Stimulated activated CD8-positive, alpha-beta memory T cell treated with anti-CD3 and anti-CD28 coated beads, Interleukin-4, amount 100 ng/mL, for 48 hours (primary cell): ENCODE data around the gene HTRA1.

Experiments used
- DNase-seq: peaks from one replicate; pipeline ENCODE4 v3.0.0-alpha.2; 2020

The HTRA1 gene

GRCh38 chr10:122524811-122525210 lies 63.5 kb downstream of the HTRA1 start:
- DNase-seq, result no peak

- no peak for DNase-seq
Observed at GRCh38 chr10:122525788-122526187, 64.4 kb downstream of the HTRA1 start.

GRCh38 chr10:122526892-122527291 lies 65.5 kb downstream of the HTRA1 start:
- DNase-seq, result no peak

GRCh38 chr10:122530177-122530576 lies 68.8 kb downstream of the HTRA1 start:
- DNase-seq, result no peak

GRCh38 chr10:122531261-122531660 lies 69.9 kb downstream of the HTRA1 start:
- no peak for DNase-seq

GRCh38 chr10:122531939-122532338 lies 70.6 kb downstream of the HTRA1 start:
- DNase-seq, result no peak

- no peak for DNase-seq
Observed at GRCh38 chr10:122532601-122533296, 71.4 kb downstream of the HTRA1 start.

GRCh38 chr10:122537545-122537944 lies 76.2 kb downstream of the HTRA1 start:
- no peak for DNase-seq

- no peak for DNase-seq
Observed at GRCh38 chr10:122541541-122542002, 80.2 kb downstream of the HTRA1 start.

GRCh38 chr10:122543676-122544445 lies 82.5 kb downstream of the HTRA1 start:
- DNase-seq, result no peak

GRCh38 chr10:122544493-122544892 lies 83.1 kb downstream of the HTRA1 start:
- peak; percentile 33 for DNase-seq

GRCh38 chr10:122546242-122546641 lies 84.9 kb downstream of the HTRA1 start:
- DNase-seq, result no peak

GRCh38 chr10:122548407-122549085 lies 87.2 kb downstream of the HTRA1 start:
- no peak for DNase-seq

GRCh38 chr10:122549636-122550035 lies 88.3 kb downstream of the HTRA1 start:
- no peak for DNase-seq

GRCh38 chr10:122550427-122550826 lies 89.1 kb downstream of the HTRA1 start:
- DNase-seq, result no peak

- DNase-seq, result no peak
Observed at GRCh38 chr10:122550983-122551382, 89.6 kb downstream of the HTRA1 start.

- peak; percentile 66 for DNase-seq
Observed at GRCh38 chr10:122551450-122551849, 90.1 kb downstream of the HTRA1 start.

- DNase-seq, result no peak
Observed at GRCh38 chr10:122553341-122553740, 92.0 kb downstream of the HTRA1 start.

- no peak for DNase-seq
Observed at GRCh38 chr10:122554131-122555036, 93.0 kb downstream of the HTRA1 start.

- no peak for DNase-seq
Observed at GRCh38 chr10:122555442-122555841, 94.1 kb downstream of the HTRA1 start.

GRCh38 chr10:122557516-122557915 lies 96.2 kb downstream of the HTRA1 start:
- no peak for DNase-seq

GRCh38 chr10:122558452-122558851 lies 97.1 kb downstream of the HTRA1 start:
- DNase-seq, result no peak

GRCh38 chr10:122559228-122559627 lies 97.9 kb downstream of the HTRA1 start:
- DNase-seq, result no peak
